GM18519 (cell line): ENCODE results near the gene DOHH.

Experiments used
- ATAC-seq: cut with Tn5 transposase; IDR thresholded peaks from one replicate; pipeline ENCODE4 v1.9.1; 2021; ENCODE audit warnings: mild to moderate bottlenecking, moderate library complexity; ENCODE audit not compliant: unreplicated experiment, low FRiP score

DOHH gene, protein sequence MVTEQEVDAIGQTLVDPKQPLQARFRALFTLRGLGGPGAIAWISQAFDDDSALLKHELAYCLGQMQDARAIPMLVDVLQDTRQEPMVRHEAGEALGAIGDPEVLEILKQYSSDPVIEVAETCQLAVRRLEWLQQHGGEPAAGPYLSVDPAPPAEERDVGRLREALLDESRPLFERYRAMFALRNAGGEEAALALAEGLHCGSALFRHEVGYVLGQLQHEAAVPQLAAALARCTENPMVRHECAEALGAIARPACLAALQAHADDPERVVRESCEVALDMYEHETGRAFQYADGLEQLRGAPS

DNA sequence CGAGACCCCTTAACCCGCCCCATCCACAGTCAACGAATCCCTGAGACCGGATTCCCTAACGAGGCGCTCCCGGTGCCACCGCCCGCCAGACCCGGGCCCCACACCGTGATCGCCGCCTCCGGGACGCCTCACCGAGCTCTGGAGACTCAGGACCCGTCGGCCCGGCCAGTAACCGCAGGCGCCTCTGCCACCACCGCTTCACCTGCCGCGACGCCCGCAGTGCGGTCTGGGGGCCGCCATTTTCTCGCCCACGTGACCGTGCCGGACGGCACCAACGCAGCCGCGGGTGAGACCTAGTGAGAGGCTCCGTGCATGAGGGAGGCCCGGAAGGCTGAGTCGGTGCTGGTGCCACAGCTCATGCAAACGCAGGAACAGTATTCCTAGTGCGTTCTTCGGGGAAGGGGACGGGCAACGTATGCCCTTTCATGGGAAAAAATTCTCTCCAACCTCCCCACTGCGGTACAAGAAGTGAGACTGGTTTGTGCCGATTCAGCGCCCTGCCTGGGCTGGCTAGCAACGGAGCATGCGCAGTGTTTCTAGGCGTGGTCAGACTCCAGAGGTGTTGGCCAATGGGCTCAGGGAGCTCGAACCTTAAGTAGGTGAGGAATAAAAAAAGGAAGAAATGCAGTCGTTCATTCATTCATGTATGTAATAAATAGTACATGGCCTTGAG is at the start of gene DOHH:
DOHH (minus strand) TSS at position 246 of the 673 bp plus-strand sequence. CDS start 3,860 bp downstream, outside the sequence.
- ATAC-seq, result peak; percentile 65

DNA sequence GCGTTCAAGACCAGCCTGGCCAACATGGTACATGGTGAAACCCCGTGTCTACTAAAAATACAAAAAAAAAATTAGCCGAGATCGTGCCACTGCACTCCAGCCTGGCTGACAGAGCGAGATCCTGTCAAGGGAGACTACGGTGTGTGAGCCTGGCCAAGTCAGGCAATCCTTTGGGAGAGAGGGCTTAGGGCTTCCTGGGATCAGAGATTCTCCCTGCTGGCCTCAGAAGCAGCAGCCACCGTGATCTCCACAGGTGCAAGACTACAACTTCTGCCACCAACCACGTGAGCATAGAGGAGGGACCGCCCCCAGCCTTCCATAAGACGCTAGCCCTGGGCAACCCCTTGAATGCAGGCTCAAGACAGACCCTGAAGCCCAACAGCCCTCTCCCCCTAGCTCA is 49.3 kb upstream of the DOHH start:
- no peak for ATAC-seq

DNA sequence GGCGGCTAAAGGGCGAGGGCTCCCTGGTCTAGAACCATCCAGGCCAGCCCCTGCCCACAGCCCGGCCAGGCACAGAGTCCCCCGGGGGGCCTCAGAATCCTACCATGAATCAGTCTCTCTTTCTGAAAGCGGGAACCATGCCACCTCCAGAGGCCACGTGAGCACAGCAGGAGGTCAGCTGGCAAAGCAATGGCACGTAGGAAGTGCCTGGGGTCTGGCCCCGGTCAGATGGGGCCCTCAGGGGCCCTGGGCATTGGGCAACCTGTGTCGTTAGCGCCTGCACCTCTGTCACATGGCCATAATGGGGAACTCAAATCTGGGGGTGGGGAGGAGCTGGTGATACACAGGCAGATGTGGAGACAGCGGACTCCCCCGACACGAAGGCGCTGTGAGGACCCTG is 48.1 kb upstream of the DOHH start:
- no peak for ATAC-seq

DNA sequence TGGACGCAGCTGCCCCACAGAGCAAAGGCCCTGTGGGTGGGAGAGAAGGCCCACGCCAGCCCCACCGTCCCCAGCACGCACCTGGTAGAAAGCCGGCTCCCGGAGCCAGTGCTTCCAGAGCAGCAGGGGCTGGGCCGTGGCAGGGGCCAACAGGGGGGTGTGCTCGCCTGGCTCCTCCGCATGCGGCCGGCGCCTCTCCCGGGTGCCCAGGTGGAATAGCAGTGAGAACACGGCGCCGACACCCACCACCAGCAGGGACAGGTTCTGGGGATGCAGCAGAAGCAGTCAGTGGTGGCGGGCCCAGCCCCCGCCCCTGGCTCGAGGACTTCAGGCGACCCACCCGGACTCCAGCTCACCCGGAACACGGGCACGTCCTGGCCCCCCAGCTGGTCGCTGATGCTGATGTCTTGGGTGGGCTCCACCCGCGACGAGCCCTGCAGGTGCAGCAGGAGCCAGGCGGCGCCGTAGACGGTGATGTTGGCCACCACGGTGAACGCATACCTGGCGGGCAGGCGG is 47.4 kb upstream of the DOHH start:
- ATAC-seq, result no peak

DNA sequence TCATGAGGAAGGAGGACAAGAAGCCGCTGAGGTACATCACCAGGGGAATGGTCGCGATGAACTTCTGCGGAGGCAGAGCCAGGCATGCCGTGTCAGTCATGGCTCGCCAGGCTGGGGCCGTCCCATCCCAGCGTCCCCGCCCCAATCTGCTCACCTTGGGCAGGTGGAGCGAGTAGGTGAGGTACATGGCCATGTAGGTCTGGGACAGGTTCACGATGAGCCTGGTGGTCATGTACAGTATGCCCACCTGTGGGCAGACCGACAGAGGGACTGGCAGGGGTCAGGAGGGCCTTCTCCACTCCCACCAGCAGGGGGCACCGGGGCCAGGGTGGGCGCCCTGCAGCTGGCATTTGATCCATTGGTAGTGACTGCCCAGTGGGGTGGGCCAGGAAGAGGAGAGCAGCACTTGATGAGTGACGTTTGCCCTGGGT is 46.8 kb upstream of the DOHH start:
- ATAC-seq, result no peak

DNA sequence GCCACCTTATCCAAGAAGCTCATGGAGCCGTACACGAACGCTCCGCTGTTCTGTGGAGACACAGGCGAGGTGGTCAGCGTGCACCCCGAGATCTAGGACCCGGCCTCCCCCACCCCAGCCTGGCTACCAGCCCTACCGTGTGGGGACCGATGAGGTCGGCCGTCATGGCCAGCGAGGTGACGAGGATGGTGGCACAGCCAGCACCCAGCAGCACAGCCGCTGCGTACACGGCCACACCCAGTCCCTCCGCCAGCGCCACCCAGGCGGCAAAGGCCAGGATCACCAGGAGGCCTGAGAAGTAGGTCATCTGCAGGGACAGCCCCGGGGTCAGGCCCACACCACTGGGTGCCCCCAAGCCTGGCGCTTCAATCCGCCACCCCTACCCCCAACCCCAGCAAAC is 45.6 kb upstream of the DOHH start:
- ATAC-seq, result no peak

DNA sequence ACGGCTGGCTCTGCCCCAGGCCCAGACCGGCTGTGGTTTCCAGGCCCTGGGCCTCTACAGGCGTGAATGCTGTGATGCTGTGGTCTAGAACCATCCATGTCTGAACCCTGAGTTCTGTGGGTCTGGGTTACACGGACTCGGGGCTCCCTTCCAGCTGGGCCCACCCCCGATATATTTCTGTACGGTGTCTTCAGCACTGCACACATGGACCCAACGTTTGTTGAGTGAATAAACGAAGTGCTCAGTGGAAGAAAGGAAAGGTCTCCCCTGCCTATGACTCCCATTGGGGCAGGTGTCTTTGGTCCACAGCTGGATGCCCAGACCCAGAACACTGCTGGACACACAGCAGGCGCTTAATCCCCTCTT is 45.2 kb upstream of the DOHH start:
- ATAC-seq, result no peak

DNA sequence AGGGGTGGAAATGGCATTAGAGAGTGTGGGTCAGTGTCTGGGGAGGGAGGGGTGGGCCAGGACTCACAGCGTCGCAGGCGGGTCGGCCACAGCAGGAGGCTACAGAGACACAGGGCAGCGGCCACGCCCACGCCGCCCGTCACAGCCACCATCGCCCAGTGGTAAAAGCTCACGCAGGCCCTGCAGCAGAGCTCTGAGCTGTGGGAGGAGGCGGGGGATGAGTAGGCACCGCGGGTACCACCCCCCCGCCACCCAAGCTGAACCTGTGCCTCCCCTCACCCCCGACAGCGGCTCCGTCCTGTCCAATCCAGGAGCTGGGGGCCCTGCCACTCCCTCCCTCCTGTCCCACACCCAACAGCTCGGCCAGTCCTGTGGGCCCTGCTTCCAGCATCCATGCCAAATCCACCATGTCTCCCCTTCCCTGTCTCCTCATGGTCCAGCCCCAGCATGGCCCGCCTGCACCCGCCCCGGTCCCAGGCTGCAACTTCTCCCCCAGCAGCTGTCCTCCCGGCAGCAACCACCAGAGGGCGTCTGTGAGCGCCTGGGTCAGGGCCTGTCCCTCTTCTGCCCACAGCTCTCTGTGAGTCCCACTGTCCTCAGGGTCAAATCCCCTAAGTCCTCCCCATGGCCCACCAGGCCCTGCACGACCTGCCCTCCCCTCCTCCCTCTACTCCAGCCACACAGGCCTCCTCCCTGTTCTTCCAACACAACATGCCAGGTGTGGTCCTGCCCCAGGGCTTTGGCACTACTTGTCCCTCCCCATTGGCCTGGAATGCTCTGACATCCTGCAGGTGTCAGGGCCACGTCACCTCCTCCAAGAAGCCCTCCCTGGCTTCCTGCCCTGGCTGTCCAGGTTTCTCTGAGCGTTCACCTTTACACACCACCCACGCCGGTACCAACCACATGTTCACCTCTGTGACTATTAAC is 44.5 kb upstream of the DOHH start:
- ATAC-seq, result no peak

DNA sequence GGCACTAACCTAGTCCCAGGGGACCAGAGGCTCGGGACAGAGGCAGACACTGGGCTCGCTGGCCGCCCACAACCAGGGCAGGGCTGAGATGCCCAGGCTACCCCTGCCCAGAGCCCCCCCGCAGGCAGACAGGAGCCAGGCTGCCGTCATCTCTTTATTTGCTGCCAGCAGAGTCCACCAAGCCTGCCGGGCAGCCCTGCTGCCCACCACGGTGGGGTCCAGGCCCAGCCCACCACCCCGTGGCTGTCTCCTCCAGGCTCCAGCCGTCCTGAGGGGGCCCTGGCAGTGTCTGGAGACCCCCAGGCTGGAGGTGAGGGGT is 43.5 kb upstream of the DOHH start:
- ATAC-seq, result no peak

DNA sequence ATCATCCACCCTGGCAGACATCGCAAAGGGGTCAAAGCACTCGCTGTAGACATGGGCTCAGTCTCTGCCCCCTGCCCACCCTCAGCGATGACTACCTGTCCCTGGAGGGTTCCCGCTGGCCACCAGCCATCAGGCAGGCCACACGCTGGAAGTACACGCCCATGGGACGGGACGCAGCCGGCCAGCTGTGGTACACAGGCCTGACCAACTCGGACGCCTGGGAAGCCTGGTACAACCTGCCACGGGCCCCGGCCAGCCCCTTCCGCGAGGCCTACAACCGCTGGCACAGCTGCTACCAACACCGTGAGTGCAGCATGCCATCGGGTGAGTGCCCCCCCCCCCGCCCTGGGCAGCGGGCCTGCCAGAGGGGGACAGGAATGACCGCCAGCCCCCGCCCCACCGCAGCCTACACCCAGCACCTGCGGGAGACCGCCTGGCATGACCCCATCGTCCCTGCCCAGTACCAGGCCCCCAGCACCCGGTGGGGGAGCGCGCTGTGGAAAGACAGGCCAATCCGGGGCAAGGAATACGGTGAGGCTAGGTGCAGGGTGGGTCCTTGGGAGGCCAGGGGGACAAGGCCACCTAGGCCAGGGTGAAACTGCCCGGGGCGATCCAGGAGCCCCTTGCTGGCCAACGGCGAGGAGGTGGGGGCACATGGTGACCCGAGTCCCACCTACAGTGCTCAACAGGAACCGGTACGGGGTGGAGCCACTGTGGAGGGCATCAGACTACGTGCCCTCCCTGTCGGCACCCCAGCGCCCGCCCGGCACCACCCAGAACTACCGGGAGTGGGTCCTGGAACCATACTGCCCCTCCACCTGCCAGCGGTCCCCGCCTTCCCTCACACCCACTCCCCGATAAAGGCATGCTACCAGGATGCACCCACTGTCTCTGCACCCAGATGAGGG is 42.9 kb upstream of the DOHH start:
- no peak for ATAC-seq

DNA sequence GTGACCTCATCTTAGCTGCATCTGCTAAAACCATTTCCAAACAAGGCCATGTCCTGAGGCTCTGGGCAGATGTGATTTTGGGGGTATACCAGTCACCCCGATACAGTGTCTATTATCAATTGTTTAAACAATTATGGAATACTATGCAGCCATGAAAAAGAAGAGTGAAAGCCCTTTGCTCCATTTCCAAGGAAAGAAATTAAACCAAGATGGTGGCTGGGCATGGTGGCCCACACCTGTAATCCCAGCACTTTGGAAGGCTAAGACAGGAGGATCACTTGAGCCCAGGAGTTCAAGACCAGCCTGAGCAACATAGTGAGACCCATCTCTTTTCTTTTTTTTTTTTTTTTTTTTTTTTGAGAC is 39.3 kb upstream of the DOHH start:
- no peak for ATAC-seq

DNA sequence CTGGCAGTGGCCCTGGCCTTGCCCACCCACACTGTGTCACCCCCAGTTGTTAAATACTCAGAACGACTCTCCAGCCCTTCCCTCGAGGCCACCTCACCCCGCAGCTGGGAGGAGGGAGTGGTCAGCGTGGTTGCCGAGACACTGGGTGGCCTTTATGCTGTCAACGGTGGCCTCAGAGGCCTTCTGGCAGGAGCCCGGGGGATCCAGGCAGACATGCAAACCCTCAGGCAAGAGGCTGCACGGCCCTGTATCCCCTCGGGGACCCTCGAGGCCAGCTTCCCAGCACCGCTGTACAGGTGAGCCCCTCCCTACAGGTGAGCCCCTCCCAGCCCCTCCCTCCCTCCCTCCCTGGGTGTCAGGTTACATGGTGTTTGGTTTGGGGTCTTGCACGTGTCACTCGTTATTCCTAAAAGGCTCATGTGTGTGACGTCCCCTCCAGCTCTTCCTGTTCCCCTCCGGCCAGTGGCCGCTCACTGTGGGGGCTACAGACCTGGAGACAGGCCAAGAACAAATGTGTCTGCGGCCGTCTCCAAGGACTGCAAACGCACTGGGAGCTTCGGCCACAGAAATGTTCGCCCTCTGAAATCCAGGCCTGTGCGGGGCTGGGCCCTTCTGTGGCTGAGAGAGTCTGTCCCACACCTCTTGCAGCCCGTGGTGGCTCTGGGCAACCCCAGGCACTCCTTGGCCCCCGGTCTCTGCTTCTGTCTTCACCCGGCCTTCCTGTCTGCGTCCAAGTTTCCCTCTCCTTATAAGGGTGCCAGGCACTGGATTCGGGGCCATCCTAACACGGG is 38.7 kb upstream of the DOHH start, which contains the start of gene TEKTIP1:
TEKTIP1 (plus strand) TSS at position 210 of the 791 bp plus-strand sequence; CDS start at position 214, 4 bp downstream.
- no peak for ATAC-seq

DNA sequence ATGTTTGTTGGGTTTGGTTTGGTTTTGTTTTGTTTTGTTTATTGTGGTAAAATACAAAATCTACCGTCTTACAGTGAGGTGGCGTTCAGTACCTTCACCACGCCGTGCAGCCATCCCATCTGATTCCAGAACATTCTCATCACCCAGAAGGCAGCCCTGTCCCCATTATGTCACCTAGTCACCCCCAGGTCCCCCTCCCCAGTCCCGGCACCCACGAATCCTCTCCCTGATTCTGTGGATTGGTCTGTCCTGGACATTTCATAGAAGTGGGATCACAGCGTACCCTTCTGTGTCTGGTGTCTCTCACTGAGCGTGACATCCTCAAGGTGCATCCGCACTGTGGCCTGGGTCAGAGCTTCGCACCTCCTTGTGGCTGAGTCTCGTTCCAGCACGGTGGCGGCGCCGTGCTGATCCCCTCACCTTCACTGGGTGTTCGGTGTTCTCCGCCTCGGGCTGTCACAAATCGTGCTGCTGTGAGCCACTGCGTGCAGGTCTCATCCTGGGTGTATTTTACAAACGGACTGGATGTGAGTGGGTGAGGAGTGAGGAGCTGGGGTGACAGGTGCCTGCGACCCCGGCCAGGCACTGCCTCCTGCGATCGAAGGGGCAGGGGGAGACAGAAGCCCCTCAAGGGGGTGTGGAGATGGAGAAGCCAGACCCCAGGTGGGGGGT is 37.9 kb upstream of the DOHH start:
- ATAC-seq, result no peak

DNA sequence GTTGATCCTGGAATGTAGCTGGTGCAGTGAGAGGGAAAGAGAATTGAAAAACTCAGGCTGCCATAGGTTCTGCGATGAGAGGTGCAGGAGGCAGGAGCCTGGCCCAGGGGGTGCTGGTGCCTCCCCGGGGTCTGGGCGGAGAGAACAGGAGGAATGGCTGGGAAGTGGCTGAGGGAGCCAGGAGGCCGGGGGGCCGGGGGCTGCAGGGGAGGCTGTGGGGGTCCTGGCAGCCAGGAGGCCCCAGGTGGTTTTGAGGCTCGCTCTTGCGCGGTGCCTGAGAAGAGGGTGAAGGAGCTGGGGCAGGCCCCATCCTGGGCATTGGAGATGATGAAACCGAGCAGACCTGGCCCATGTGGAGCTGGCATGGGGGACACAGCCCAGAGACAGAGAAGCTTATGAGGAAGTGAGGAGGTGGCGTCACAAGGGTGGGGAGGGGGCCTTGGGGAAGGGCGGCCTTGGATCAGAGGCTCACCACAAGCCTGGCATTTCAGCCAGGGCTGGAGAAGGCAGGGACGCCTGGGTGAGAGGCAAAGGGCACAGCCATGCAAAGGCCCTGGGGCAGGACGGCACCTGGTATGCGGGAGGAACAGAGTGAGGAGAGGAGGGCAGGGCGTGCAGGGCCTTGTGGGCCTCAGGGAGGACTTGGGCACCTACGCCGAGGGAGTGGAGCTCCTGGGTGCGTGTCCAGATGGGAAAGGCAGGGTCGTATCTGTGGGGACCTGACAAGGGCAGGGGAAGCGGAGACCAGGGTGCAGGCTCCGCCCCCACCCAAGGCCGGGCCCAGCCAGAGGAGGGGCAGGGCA is 37.2 kb upstream of the DOHH start:
- ATAC-seq, result no peak

DNA sequence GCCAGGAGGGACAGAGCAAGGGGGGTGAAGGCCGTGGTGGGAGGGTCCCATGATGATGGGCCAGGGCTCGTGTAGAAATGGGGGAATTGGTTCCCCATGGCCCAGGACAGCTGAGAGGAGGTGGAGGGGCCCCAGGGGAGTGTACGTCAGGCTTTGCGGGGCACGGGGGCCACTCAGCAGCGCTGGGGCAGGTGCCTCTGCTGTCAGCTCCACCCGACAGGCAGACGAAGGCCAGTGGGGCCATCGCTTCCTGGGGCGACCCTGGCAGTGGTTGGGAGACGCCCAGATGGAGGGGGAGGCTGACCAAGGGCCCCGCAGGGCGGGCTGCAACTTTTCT is 36.6 kb upstream of the DOHH start:
- no peak for ATAC-seq

DNA sequence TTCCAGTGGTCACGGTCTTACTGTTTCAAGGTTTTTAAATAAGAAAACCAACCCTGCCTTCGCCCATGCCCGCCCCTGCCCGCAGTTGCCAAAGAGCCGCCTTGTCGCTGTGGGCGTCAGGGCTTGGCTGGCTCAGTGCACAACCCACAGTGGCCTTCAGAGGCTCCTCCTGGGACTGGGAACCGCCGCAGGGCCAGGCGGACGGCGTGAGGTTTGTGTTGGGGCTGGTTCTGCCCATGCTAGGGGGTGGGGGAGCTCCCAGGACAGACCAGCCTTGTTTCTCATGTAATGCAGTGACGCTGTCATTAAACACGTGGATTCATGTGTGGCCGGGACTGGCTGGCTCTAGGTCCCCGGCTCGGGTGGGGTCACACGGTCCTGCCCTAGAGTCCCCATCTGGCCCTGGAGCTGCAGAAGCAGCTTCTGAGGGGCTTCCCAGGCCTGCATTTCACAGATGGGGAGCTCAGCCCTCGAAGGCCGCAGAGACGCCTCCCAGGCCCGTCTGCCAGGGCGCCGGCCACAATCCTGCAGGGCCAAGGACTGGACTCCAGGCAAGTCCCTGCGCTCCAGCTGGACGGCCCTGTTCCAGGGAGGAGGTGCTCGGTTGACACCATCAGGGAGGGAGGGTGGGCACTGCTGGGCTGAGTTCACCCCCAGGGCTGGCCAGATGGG is 36.1 kb upstream of the DOHH start:
- no peak for ATAC-seq

DNA sequence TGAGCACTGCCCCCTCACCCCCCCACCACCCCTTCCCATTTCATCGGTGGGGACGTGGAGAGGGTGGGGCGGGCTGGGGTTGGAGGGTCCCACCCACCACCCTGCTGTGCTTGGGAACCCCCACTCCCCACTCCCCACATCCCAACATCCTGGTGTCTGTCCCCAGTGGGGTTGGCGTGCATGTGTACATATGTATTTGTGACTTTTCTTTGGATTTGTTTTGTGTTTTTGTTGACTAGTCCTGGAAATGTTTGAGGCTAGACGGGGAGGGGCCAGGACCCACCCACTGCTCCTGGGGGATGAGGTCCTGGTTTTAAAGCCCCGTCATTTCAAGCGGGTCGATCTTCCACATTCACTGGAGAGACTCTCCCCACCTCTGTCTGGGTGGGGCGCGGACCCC is 35.5 kb upstream of the DOHH start:
- ATAC-seq, result no peak

DNA sequence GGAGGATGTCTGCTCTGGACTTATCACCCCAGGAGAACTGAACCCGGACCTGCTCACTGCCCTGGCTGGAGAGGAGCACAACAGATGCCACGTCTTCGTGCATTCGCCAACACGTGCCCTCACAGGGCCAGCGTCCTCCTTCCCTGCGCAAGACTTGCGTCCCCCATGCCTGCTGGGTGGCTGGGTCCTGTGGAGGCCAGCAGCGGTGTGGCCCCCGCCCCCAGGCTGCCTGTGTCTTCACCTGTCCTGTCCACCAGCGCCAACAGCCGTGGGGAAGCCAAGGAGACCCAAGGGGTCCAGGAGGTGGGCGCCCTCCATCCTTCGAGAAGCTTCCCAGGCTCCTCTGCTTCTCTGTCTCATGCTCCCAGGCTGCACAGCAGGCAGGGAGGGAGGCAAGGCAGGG is 35.1 kb upstream of the DOHH start:
- no peak for ATAC-seq
